Uterus (tissue), 2 donors: ENCODE results near the gene ARHGDIB.

ENCODE experiments used
- POLR2A ChIP-seq, 2 donors: fragments of 450-650 bp; IDR thresholded peaks; one replicate each; pipeline ENCODE4 v1.6.1; 2016; ENCODE audit warnings: antibody characterized with exemption in 2 of 2, mild to moderate bottlenecking in 1 of 2, moderate library complexity in 1 of 2
- TF ChIP-seq, protein P1 (sequence below), 4 experiments: fragments of 200-600 bp in 2 of 4; fragments of 450-650 bp in 2 of 4; sonication (generic) in 2 of 4; IDR thresholded peaks; one replicate each; pipeline ENCODE4 v1.5.1; 2016 to 2019; ENCODE audit warnings: antibody characterized with exemption in 4 of 4, mild to moderate bottlenecking in 2 of 4, moderate library complexity in 1 of 4

DNA sequence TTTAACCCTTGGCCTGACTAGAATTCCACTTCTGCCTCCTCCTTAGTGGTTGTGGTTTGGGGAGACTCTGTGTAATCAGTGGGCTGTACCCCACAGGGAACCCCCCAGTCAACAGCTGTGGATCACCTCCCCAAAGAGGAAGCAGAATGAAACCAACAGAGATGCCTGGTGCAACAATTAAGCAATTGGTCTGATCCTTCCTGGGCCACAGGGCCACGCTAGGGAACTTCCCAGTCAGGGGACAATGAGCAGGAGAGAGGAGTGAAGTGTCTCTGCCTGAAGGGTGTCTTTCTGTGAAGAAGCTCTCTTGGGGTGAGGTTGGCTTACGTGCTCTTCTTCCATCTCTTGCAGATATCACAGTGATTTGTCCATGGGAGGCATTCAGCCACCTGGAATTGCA is 19.6 kb upstream of the ARHGDIB start:
- TF ChIP-seq, protein P1, sequence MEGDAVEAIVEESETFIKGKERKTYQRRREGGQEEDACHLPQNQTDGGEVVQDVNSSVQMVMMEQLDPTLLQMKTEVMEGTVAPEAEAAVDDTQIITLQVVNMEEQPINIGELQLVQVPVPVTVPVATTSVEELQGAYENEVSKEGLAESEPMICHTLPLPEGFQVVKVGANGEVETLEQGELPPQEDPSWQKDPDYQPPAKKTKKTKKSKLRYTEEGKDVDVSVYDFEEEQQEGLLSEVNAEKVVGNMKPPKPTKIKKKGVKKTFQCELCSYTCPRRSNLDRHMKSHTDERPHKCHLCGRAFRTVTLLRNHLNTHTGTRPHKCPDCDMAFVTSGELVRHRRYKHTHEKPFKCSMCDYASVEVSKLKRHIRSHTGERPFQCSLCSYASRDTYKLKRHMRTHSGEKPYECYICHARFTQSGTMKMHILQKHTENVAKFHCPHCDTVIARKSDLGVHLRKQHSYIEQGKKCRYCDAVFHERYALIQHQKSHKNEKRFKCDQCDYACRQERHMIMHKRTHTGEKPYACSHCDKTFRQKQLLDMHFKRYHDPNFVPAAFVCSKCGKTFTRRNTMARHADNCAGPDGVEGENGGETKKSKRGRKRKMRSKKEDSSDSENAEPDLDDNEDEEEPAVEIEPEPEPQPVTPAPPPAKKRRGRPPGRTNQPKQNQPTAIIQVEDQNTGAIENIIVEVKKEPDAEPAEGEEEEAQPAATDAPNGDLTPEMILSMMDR (IDR thresholded peaks at IDR 0.05): no peak
- no peak for TF ChIP-seq POLR2A (IDR thresholded peaks at IDR 0.05)
